HL-60 (cell line): ENCODE measurements around the gene SPRR3.

Experiments
- POLR2AphosphoS5 ChIP-seq: IDR thresholded peaks from 2 replicates; pipeline ENCODE4 v1.6.1; 2012; ENCODE audit warnings: low read depth
- SPI1 ChIP-seq: IDR thresholded peaks from 2 replicates; pipeline ENCODE4 v1.6.1; 2012; ENCODE audit warnings: low read depth, mild to moderate bottlenecking, borderline replicate concordance

DNA sequence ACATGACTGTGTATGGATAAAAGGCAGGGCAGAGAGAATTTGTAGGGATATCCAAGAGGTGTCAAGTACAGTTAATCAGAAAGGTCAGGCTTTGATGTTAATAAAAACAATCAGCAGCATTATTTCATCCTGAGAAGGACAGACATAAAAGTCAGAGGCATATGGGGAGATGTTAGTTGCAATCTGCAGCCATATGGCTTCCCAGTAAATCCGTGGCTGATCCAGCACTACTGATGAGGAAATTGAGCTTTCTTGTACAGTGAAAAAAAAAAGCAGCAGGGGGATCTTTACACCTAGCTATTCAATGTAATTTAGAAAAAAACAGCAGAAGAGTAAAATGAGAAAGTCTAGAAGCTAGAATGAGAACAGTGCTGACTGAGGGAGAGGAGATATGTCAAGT is 27.2 kb downstream of the SPRR3 start:
- TF ChIP-seq POLR2AphosphoS5 (no peak), SPI1 (no peak)
